ENCODE data around the gene TAF1B.

- TF ChIP-seq CTCF (IDR thresholded peaks at IDR 0.05; ENCODE audit: low read length), result no peak
- no peak for TF ChIP-seq EZH2 (IDR thresholded peaks at IDR 0.05; ENCODE audit: borderline replicate concordance, low read length)
These were observed 123.3 kb downstream of the TAF1B start for GRCh38 chr2:9966491-9967022.

All from OCI-LY1 (cell line).